GM18520 (cell line): Measurements from ENCODE around the gene ANKS1B.

Source experiments
- ATAC-seq: cut with Tn5 transposase; IDR thresholded peaks from one replicate; pipeline ENCODE4 v1.9.1; 2021; ENCODE audit not compliant: unreplicated experiment

Gene ANKS1B

GRCh38 chr12:99224237-99224636, 760.5 kb downstream of the ANKS1B start:
- ATAC-seq, result no peak

- no peak for ATAC-seq
Observed at GRCh38 chr12:99223579-99223978, 761.2 kb downstream of the ANKS1B start.

DNA sequence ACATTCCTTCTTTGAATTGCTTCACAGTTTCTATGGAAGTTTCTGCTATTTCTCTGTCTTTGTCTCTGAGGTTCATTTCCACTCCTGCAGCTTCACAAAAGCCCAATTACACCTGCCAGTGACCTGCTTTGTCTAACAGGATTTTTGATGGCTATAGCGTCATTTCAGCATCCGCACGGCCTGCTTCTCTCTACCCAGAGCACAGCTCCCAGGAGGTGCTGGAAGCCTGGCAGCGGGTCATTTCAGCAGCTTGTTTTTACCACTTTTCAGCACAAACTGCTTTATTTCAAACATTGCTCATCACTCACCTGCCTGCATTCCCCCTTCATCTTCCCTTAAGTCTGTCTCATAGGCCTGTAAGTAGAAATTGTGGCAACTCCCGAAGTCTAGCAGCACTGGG, 771.7 kb downstream of the ANKS1B start:
- ATAC-seq, result no peak

DNA sequence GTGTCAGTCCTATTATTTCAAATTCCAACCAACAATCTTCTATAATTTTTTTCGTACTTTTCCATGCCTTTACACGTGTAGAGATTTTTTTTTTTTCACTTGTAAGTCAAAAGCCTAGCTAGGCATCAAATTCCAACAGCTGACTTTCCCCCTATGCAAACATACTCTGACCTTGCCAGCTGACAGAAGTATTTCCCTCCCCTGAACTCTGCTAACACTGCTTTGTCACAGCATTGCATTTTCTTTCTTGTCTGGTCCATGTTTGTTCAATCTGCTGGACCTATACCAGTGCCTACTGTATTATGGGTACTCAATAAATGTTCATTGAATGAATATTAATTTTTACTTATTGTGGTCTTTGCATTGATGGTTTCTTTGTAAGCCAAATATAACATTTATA, 772.5 kb downstream of the ANKS1B start:
- ATAC-seq, result no peak

- ATAC-seq, result no peak
Observed at GRCh38 chr12:99205111-99205510, 779.6 kb downstream of the ANKS1B start.

DNA sequence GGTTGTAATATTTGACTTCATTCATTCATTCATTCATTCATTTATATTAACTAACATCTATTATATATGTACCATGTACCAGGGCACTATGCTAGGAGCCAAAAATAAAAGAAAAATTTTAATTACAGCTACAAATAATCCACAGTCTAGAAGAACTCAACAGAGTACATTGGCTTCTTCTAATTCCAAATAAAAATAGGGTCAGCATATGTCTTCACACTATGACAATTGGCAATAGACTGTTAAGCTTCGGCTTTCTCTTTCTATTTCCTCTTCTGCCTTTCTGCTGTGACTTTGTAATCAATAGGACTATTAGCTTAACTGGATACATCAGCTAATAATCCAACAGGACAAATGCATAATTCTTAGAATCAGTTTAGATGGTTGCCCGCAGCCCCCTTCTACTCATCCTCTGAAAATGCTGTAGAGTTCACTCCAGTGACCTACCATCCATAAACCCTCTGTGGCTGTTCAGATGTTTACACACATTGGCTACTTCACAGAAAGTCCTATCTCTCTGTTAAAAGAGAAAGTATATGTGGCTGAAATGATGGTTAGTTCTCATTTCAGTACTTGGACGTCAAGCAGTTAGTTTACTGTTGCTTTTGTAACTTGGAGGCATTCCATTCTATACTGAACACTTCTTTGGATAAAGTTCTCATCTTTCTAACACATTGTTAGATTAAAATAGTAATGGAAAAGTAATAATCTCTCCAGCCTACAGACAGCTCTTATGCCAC, 782.7 kb downstream of the ANKS1B start:
- no peak for ATAC-seq

- ATAC-seq, result no peak
Observed at GRCh38 chr12:99200711-99201384, 783.9 kb downstream of the ANKS1B start.

DNA sequence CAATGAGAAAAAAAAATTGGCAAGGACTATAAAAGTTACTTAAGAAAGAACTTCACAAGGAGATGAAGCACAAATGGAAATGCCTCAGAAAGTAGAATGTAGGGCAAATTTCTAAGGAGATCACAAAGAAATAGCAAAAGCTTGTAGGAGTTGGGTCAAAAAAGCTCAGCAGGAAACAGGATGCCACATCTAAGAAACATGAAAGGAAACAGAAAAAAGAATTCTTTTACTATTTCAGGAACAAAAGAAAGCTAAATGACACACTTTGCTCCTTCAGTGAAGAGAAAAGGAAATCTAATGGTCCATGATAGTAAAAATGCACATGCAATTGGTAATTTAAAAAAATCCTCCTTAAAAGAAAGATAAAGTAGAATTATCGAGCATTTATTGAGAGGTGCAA, 789.3 kb downstream of the ANKS1B start:
- no peak for ATAC-seq

DNA sequence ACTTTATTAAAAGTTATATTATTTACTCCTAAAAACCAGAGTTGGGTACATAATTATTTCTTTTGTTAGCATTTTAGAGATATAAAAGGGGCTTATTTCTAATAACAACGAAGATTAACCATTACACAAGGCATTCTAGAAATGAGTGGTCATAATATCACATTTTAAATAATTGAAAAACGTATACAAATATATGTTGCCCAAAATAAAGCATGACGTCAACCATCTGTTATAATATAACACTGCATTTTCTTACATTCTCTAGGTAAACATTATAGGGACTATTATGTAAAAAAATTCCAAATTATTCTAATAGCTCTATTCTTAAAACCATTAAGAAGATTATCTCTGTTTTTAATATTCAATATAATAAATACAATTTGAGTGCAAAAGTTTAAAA, 792.2 kb downstream of the ANKS1B start:
- no peak for ATAC-seq

DNA sequence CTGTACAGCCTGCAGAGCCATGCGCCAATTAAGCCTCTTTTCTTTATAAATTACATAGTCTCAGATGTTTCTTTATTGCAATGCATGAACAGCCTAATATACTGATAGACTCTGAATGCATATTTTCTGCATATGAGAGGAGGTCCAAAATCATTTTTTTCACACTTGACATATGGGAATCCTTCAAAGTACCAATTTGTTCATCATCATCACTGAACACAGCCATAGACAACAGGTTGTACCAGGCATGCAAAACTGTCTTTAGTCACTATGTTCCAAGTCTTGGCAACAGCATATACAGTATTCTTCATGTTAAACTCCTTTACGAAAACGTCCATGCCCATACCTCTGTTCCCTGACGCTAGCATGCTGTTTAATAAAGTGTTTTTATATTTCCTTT, 807.9 kb downstream of the ANKS1B start:
- no peak for ATAC-seq

DNA sequence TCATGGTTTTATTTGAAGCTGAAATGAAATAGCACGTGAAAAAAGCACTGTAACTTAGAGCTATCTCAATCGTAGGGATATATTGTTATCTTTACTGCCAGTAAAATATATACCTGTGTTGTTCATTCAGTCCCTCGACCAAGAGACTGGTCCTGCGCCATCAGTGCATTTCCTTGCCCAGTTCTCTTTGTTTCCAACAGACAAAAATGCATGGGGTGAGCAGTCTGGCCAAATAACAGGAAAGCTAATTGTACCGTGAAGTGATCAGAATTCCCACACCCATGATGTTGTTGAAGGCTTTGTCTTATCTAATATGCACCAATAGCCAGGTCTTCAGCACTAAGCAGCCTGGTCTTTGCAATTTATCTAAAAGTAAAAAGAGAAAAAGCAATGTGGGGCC, 814.3 kb downstream of the ANKS1B start:
- no peak for ATAC-seq

DNA sequence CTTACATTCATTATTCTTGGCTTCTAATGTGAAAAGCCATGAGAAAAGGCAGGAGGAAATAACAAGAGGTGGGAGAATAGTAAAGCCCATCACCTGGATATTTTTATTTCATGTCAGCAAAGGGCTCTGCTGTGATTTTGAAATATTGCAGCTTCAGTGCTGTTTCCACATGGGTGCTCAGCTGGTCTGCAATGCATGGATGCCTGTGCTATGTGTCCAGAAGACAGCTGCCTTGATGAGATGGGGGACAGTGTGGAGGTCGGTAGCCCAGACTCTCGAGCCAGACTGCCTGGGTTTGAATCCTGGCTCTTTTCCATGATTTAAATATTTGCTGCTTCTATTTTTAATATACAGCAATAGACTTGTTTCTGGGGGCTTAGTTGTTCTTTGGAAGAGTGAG, 814.7 kb downstream of the ANKS1B start:
- ATAC-seq, result no peak

DNA sequence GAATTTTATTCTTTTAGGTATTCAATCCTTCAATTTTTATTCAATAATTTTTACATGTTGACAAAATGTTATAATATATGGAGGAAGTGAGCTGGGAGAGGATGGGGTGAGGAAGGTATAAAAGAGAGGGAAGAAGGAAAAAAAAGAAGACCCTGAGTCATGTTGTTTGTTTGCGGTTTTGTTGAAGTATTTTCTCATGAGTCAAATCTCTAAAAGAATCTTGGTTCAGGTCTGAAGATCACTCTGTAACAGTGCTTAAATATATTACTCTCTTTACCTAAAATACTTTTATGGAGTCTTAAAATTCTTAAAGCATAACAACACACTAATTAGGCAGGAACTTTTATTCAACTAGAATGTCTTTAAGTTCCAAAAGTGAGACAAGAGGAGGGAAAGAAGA, 826.8 kb downstream of the ANKS1B start:
- no peak for ATAC-seq

DNA sequence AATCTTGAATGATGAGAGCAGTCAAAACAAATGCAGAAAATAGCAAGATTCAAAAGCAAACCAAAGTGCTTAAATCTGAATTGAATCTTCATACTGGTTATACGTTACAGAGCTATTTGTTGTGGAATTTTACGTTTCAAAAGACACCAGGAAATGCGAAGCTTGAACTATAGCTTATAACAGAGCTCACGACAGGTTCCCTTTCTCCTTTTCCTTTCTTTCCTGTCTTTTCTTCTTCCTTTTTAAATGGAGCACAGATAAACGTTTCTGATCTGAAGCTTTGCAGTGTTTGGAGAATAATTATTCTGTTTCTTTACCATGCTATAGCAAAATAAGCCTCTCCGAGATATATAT, 829.8 kb downstream of the ANKS1B start:
- ATAC-seq, result no peak

DNA sequence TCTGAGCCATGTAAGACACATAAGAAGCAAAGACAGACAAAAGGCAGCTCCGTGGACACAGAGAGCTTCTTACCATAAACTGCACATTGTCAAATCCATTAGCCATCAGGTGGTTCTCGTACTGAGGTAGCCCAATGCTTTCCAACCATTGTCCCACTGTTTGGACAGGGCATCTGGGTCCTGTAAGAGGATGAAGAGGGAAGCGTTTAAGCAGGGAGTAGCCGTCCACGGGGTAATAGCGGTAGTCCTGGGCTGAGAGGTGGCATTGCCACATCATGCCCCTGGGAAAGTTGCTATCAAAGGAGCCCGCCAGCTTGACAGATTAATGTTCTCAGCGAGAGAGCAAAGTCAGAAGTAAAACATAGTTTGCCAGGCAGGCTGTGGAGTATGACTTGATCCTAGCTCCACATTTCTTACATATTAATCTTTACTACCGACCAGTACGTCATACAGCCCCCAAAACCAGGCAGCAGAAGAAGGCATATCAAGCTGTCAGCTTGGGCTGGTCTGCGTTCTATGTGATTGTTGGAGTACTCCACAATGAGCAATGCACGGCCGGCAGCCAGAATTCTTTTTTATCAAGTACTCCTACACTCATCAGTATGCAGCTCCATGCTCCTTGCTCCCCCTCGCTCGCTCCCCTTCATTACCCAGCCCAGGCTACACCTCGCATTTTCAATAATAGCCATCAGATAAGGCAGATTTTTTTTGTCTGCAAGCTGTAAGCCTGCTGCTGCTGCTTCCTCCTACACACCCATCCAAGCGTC, 830.3 kb downstream of the ANKS1B start:
- ATAC-seq, result no peak

- no peak for ATAC-seq
Observed at GRCh38 chr12:99153293-99153692, 831.4 kb downstream of the ANKS1B start.

DNA sequence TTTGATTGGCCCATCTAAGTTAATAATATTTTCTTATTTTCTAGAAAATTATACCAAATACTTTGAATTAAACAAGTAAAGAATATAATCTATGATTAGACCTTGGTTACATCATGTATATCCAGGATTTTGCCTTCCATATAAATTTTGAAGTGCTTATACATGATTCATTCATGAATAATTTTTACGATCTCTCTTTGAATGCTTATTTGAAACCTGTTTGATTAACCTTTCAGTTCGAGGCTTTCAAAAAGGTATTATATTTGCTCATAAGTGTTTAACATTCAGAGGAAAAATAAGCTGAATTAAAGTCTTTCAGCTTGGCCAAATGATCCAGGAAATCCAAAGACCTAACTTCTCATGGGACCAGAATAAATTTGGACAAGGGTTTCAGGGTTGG, 832.4 kb downstream of the ANKS1B start:
- no peak for ATAC-seq

- no peak for ATAC-seq
Observed at GRCh38 chr12:99151744-99152143, 833.0 kb downstream of the ANKS1B start.

GRCh38 chr12:99147130-99147529, 837.6 kb downstream of the ANKS1B start:
- ATAC-seq, result no peak

- no peak for ATAC-seq
Observed at GRCh38 chr12:99146730-99147129, 838.0 kb downstream of the ANKS1B start.

DNA sequence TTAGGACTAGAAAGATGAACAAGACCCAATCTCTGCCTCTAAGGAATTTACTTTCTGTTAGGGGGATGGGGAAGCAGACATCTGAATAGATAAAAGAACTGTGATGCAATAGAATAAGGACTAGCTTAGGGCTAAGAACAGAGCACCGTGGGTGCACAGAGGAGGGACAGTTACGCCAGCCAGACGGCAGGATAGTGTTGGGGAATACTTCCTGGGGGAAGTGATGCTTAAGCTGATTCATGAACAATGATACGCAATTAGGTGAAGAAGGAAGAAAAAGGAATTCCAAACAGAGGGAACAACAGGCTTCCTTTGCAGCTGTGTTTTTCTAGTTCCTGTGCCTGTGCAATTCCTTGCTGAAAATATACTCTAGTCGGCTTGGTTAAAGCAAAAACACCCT, 838.6 kb downstream of the ANKS1B start:
- ATAC-seq, result no peak

DNA sequence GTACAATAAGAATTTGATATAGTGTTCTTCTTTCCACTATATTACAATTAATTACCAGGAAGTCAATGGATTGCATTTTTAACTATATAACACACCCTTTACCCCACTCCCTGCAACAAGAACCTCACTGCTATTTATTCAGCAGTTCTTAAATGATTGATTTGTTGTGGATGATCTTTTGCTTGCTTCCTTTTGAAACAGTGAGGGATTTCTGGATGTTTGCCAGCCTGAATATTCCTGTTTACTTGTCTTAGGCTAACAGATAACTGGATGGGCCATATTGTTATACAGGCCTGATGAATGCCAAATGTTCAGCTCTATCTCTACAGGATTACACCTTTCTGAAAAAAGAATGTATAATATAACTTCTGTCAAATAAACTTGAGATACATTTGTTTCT, 842.1 kb downstream of the ANKS1B start:
- no peak for ATAC-seq
